Right lobe of liver (tissue), 6 donors: ENCODE results near the gene MAGI1. TPM values are rescaled to one million over a fixed set of nuclear protein-coding genes. Genes with fewer than 3 reads are reported as not detected.
A peak's percentile ranks its signal among the peaks of the same experiment; 100 is the strongest.

Experiments used
- ATAC-seq, 4 donors: fragments of 200-7000 bp; cut with Tn5 transposase; one replicate each; pipeline ENCODE4 v1.9.1; 2020; ENCODE audit warnings: mild to moderate bottlenecking in 4 of 4, moderate library complexity in 4 of 4
- DNase-seq, 3 donors: peaks; one replicate each; pipeline ENCODE4 v3.0.0-alpha.2; 2020
- H3K27ac ChIP-seq, 3 donors: fragments of 200-600 bp; one replicate each; pipeline ENCODE4 v1.8.0; 2022
- H3K27me3 ChIP-seq, 2 donors: fragments of 200-600 bp; one replicate each; pipeline ENCODE4 v1.8.0; 2022
- H3K36me3 ChIP-seq, 4 donors: fragments of 200-600 bp; sonication (generic) in 1 of 4; one replicate each; pipeline versions ENCODE4 v1.5.1 to v1.8.0; 2017 to 2022; ENCODE audit warnings: control low read depth in 1 of 4
- H3K4me1 ChIP-seq, 4 donors: fragments of 200-600 bp; sonication (generic) in 1 of 4; one replicate each; pipeline versions ENCODE4 v1.5.1 to v1.8.0; 2017 to 2022; ENCODE audit warnings: control low read depth in 1 of 4
- H3K4me3 ChIP-seq, 3 donors: fragments of 200-600 bp; one replicate each; pipeline ENCODE4 v1.8.0; 2022
- H3K9me3 ChIP-seq, 4 donors: fragments of 200-600 bp; sonication (generic) in 1 of 4; one replicate each; pipeline versions ENCODE4 v1.5.1 to v1.8.0; 2017 to 2022; ENCODE audit warnings: control low read depth in 1 of 4
- POLR2A ChIP-seq: fragments of 450-650 bp; IDR thresholded peaks from one replicate; pipeline ENCODE4 v1.6.1; 2017; ENCODE audit warnings: antibody characterized with exemption, mild to moderate bottlenecking
- WGBS: methylation state at CpG from one replicate; pipeline ENCODE4 v1.1.6; 2018; ENCODE audit warnings: low coverage, low lambda C conversion rate; ENCODE audit not compliant: insufficient coverage; ENCODE audit errors: missing lambda C conversion rate; 5-methylcytosine and 5-hydroxymethylcytosine counted together
- intact Hi-C, 2 donors: fragments of 100-400 bp; cut with DNase I; formaldehyde crosslinking; loops; one replicate each; pipeline versions ENCODE4 v1.11.2 to v1.14.1; 2022
- long read RNA-seq: library from polyadenylated mRNA; unstranded; transcript quantifications from one replicate; pipeline ENCODE4 v2.0.0, GENCODE V29; 2019
- total RNA-seq, 6 experiments: library from RNA; depleted of rRNA in 2 of 6; stranded (reverse); fragments of >200 nt in 2 of 6; fragmentation: NEBNext Ultra II Directional in 3 of 6; extraction: Animal tissue kit (Norgen Biotek cat#: 25700) in 3 of 6; gene quantifications; one replicate each; pipeline versions ENCODE4 v1.1.0 to v1.2.4, GENCODE V29; 2016 to 2023
- TF ChIP-seq, protein P1 (sequence below), 4 donors: fragments of 200-600 bp in 3 of 4; fragments of 450-650 bp in 1 of 4; IDR thresholded peaks; one replicate each; pipeline versions ENCODE4 v1.5.1 to v1.8.0; 2016 to 2022; ENCODE audit warnings: antibody characterized with exemption in 4 of 4, mild to moderate bottlenecking in 2 of 4
- donor health status: DM: no; HTN: yes; CAD: no.
- donor health status: DM: no; HTN: no; CAD: no.
- donor health status: DM: no; HTN: no; CAD: no.
- donor health status: DM: no; HTN: yes; CAD: no.
- donor health status: DM: no; HTN: yes; CAD: no.

MAGI1 gene
- total RNA-seq: 10 to 100 TPM; 22.6 to 37.7 (median 26.9) TPM
- long read RNA-seq, partial matches to known transcripts: 0 of 2 reads
- long read RNA-seq, other reads (novel, unspliced or antisense): 2 of 2 reads

- peak; percentile 89 to 95 (median 94) for DNase-seq
- Histone ChIP-seq H3K27ac (peak within 1 kb of the TSS; percentile 95 to 97 (median 96)), H3K27me3 (no peaks in the 10 kb centered on the region), H3K36me3 (no peaks in the 10 kb centered on the region), H3K4me1 (peaks cover 0 to 18% (median 0%) of the 10 kb centered on the region in 4 donors), H3K9me3 (no peaks in the 10 kb centered on the region), H3K4me3 (peak within 1 kb of the TSS; percentile 85 to 89 (median 87))
- TF ChIP-seq, protein P1, sequence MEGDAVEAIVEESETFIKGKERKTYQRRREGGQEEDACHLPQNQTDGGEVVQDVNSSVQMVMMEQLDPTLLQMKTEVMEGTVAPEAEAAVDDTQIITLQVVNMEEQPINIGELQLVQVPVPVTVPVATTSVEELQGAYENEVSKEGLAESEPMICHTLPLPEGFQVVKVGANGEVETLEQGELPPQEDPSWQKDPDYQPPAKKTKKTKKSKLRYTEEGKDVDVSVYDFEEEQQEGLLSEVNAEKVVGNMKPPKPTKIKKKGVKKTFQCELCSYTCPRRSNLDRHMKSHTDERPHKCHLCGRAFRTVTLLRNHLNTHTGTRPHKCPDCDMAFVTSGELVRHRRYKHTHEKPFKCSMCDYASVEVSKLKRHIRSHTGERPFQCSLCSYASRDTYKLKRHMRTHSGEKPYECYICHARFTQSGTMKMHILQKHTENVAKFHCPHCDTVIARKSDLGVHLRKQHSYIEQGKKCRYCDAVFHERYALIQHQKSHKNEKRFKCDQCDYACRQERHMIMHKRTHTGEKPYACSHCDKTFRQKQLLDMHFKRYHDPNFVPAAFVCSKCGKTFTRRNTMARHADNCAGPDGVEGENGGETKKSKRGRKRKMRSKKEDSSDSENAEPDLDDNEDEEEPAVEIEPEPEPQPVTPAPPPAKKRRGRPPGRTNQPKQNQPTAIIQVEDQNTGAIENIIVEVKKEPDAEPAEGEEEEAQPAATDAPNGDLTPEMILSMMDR (IDR thresholded peaks at IDR 0.05): no peak
- peak; percentile 80 for TF ChIP-seq POLR2A
- WGBS: 2% methylated on average over 32 of the region's 73 CpGs
- ATAC-seq: peak; percentile 75 to 86 (median 84)
- intact Hi-C loops: no loop called here
Measured at GRCh38 chr3:66038726-66039589, at the start of gene MAGI1. Gene MAGI1 (minus strand): TSS chr3:66038918. CDS start chr3:66038308, 610 bp downstream.

DNA sequence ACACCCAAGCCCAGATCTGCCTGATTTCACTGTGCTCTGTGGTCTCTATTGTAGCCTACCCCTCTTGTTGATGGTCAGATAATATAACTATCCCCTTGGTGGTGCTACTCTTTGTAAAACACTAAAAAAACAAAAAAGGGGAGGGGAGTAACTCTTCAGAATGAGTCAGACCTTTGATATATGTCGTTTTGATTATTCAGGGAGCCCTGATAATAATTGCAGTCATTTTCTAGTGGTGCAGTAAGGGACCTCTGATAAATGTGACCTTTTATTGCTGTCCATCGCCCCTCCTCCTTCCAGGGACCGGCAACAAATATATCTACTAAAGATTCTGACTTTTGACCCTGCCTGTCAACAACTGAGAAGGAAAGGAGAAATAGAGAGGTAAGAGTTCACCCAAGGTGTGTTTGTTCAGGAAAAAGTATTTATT lies 45.1 kb upstream of the MAGI1 start:
- ATAC-seq (peak; percentile 95 to 97 (median 96)), DNase-seq (peak in 2 of 3 donors; percentile 56 to 62)
- Histone ChIP-seq H3K4me1 (peaks cover 0 to 15% (median 3%) of the 10 kb centered on the region in 4 donors), H3K4me3 (no peak overlapping the region), H3K27ac (peak overlapping the region in 2 of 3 donors; percentile 16 to 49), H3K27me3 (no peaks in the 10 kb centered on the region), H3K36me3 (no peaks in the 10 kb centered on the region), H3K9me3 (no peaks in the 10 kb centered on the region)
- intact Hi-C loops: no loop called here
- WGBS: 8% methylated on average over 3 of the region's 3 CpGs
- no peak for TF ChIP-seq POLR2A
- TF ChIP-seq, protein P1 (IDR thresholded peaks at IDR 0.05): no peak

GRCh38 chr3:66083096-66083678 lies 44.5 kb upstream of the MAGI1 start:
- TF ChIP-seq POLR2A: no peak
- TF ChIP-seq, protein P1 (IDR thresholded peaks at IDR 0.05): no peak
- intact Hi-C loops: no loop called here
- peak overlapping the region in 2 of 3 donors; percentile 16 to 49 for H3K27ac ChIP-seq
- no peak overlapping the region for H3K4me3 ChIP-seq
- 36% methylated on average over 3 of the region's 5 CpGs for WGBS
- H3K27me3 ChIP-seq: no peaks in the 10 kb centered on the region
- H3K36me3 ChIP-seq: no peaks in the 10 kb centered on the region
- no peak for DNase-seq
- peak; percentile 43 to 71 (median 54) for ATAC-seq
- H3K4me1 ChIP-seq: peaks cover 0 to 15% (median 3%) of the 10 kb centered on the region in 4 donors
- H3K9me3 ChIP-seq: no peaks in the 10 kb centered on the region

GRCh38 chr3:66082679-66083078 lies 44.0 kb upstream of the MAGI1 start:
- no peak for DNase-seq
- no peaks in the 10 kb centered on the region for H3K9me3 ChIP-seq
- no peak for ATAC-seq
- intact Hi-C loops: no loop called here
- H3K36me3 ChIP-seq: no peaks in the 10 kb centered on the region
- no peak overlapping the region for H3K4me3 ChIP-seq
- no peak for TF ChIP-seq POLR2A
- TF ChIP-seq, protein P1 (IDR thresholded peaks at IDR 0.05): no peak
- peaks cover 0 to 15% (median 3%) of the 10 kb centered on the region in 4 donors for H3K4me1 ChIP-seq
- no peak overlapping the region for H3K27ac ChIP-seq
- no peaks in the 10 kb centered on the region for H3K27me3 ChIP-seq
